WTC11 (cell line): ENCODE results near the gene FNDC1. TPM values are rescaled to one million over a fixed set of nuclear protein-coding genes. Genes with fewer than 3 reads are reported as not detected.

ENCODE experiments used
- ATAC-seq: fragments of 200-7000 bp; cut with Tn5 transposase; 2 replicates; pipeline ENCODE4 v1.10.0; 2021; ENCODE audit warnings: mild to moderate bottlenecking, moderate library complexity
- CTCF ChIA-PET: fragments of 300-600 bp; sonication (Branson Sonifier 250); formaldehyde crosslinking; loops from one replicate; lab custom pipeline; 2021; ENCODE audit warnings: antibody characterized with exemption; lab: Charles Lee
- POLR2A ChIA-PET: fragments of 350-600 bp; sonication (Branson Sonifier 250); formaldehyde crosslinking; loops from one replicate; lab custom pipeline; 2021; ENCODE audit warnings: antibody characterized with exemption; lab: Charles Lee
- DNase-seq: peaks from one replicate; pipeline ENCODE4 v3.0.0; 2021; ENCODE audit warnings: low spot score
- H3K27ac Mint-ChIP-seq: 2 replicates; pipeline ENCODE4 v1.8.0; 2021; ENCODE audit warnings: mixed read lengths
- H3K27me3 Mint-ChIP-seq: 2 replicates; pipeline ENCODE4 v1.8.0; 2021; ENCODE audit warnings: low read depth, mild to moderate bottlenecking, moderate library complexity, mixed read lengths
- H3K36me3 Mint-ChIP-seq: 2 replicates; pipeline ENCODE4 v1.8.0; 2021; ENCODE audit warnings: mixed read lengths
- H3K4me1 Mint-ChIP-seq: 2 replicates; pipeline ENCODE4 v1.8.0; 2022; ENCODE audit warnings: mixed read lengths
- H3K4me3 Mint-ChIP-seq: 2 replicates; pipeline ENCODE4 v1.8.0; 2021; ENCODE audit warnings: mild to moderate bottlenecking, moderate library complexity, mixed read lengths
- H3K9me3 Mint-ChIP-seq: 2 replicates; pipeline ENCODE4 v1.8.0; 2021; ENCODE audit warnings: mixed read lengths
- AFF4 ChIP-seq: sonication (generic); formaldehyde crosslinking; IDR thresholded peaks from 2 replicates; pipeline ENCODE4 v1.8.1; 2023; ENCODE audit warnings: mild to moderate bottlenecking, missing genetic modification reagents, borderline replicate concordance
- ATF2 ChIP-seq: sonication (generic); formaldehyde crosslinking; IDR thresholded peaks from 2 replicates; pipeline ENCODE4 v1.8.1; 2022; ENCODE audit warnings: low read depth, missing genetic modification reagents, borderline replicate concordance
- ATF3 ChIP-seq: sonication (generic); formaldehyde crosslinking; conservative IDR thresholded peaks from 2 replicates; pipeline ENCODE4 v1.8.1; 2022; ENCODE audit warnings: mild to moderate bottlenecking, missing genetic modification reagents
- CBFB ChIP-seq: sonication (generic); formaldehyde crosslinking; IDR thresholded peaks from 2 replicates; pipeline ENCODE4 v1.8.1; 2022; ENCODE audit warnings: mild to moderate bottlenecking, low read depth, missing genetic modification reagents
- CREB1 ChIP-seq: sonication (generic); formaldehyde crosslinking; IDR thresholded peaks from 2 replicates; pipeline ENCODE4 v1.8.0; 2023; ENCODE audit warnings: mild to moderate bottlenecking, missing genetic modification reagents
- E2F1 ChIP-seq: sonication (generic); formaldehyde crosslinking; IDR thresholded peaks from 2 replicates; pipeline ENCODE4 v1.8.0; 2022; ENCODE audit warnings: mild to moderate bottlenecking, missing genetic modification reagents
- EMX1 ChIP-seq: fragments of 250-450 bp; sonication (Bioruptor Pico); IDR thresholded peaks from 2 replicates; pipeline ENCODE4 v1.8.0; 2021; ENCODE audit warnings: mild to moderate bottlenecking
- ERG ChIP-seq: fragments of 250-450 bp; sonication (Bioruptor Pico); IDR thresholded peaks from 2 replicates; pipeline ENCODE4 v1.8.0; 2021; ENCODE audit warnings: mild to moderate bottlenecking
- ESRRA ChIP-seq: sonication (generic); formaldehyde crosslinking; IDR thresholded peaks from 2 replicates; pipeline ENCODE4 v1.8.1; 2022; ENCODE audit warnings: mild to moderate bottlenecking, missing genetic modification reagents, borderline replicate concordance
- GRHL2 ChIP-seq: fragments of 250-450 bp; sonication (Bioruptor Pico); IDR thresholded peaks from 2 replicates; pipeline ENCODE4 v1.8.0; 2022; ENCODE audit warnings: mild to moderate bottlenecking, moderate library complexity; ENCODE audit not compliant: insufficient replicate concordance, severe bottlenecking
- MAX ChIP-seq: sonication (generic); formaldehyde crosslinking; IDR thresholded peaks from 2 replicates; pipeline ENCODE4 v1.8.0; 2022; ENCODE audit warnings: mild to moderate bottlenecking, missing genetic modification reagents
- NR3C1 ChIP-seq: sonication (generic); formaldehyde crosslinking; conservative IDR thresholded peaks from 2 replicates; pipeline ENCODE4 v1.8.1; 2023; ENCODE audit warnings: low read depth, mild to moderate bottlenecking, missing genetic modification reagents
- USF2 ChIP-seq: sonication (generic); formaldehyde crosslinking; IDR thresholded peaks from 2 replicates; pipeline ENCODE4 v1.8.1; 2023; ENCODE audit warnings: mild to moderate bottlenecking, missing genetic modification reagents, moderate library complexity
- ZBTB43 ChIP-seq: sonication (generic); formaldehyde crosslinking; IDR thresholded peaks from 2 replicates; pipeline ENCODE4 v1.8.1; 2023; ENCODE audit warnings: mild to moderate bottlenecking, missing genetic modification reagents
- ZNF317 ChIP-seq: sonication (generic); formaldehyde crosslinking; IDR thresholded peaks from 2 replicates; pipeline ENCODE4 v1.8.1; 2023; ENCODE audit warnings: low read depth, mild to moderate bottlenecking, moderate library complexity, missing genetic modification reagents, borderline replicate concordance
- ZNF423 ChIP-seq: fragments of 250-450 bp; sonication (Bioruptor Pico); IDR thresholded peaks from 2 replicates; pipeline ENCODE4 v2.1.2; 2022; ENCODE audit warnings: mild to moderate bottlenecking, moderate library complexity
- total RNA-seq: library from RNA; stranded (reverse); gene quantifications from 3 replicates; pipeline ENCODE4 v1.2.3, GENCODE V29; 2021

FNDC1 gene
- total RNA-seq, 1 experiment from 2014 or later, result 0.44 TPM

GRCh38 chr6:159190460-159190859, 21.3 kb downstream of the FNDC1 start (continued):
- TF ChIP-seq E2F1 (CRISPR knock-in tag) (no peak), ATF2 (CRISPR knock-in tag) (no peak), ESRRA (CRISPR knock-in tag) (no peak)

- DNase-seq (no peak), ATAC-seq (no peak)
- H3K27me3 Mint-ChIP-seq, result no peaks in the 10 kb centered on the region; the same call in 1 of the 2 replicates
- H3K4me1 Mint-ChIP-seq, result no peaks in the 10 kb centered on the region
- H3K4me3 Mint-ChIP-seq, result no peak overlapping the region
- H3K36me3 Mint-ChIP-seq, result no peaks in the 10 kb centered on the region
- CTCF ChIA-PET, result no interaction called here
- no peak overlapping the region for H3K27ac Mint-ChIP-seq
- POLR2A ChIA-PET, result no interaction called here
- TF ChIP-seq E2F1 (CRISPR knock-in tag) (no peak), NR3C1 (CRISPR knock-in tag) (no peak), MAX (CRISPR knock-in tag) (no peak), AFF4 (CRISPR knock-in tag) (no peak), ZNF423 (no peak)
- H3K9me3 Mint-ChIP-seq, result no peaks in the 10 kb centered on the region
These were observed 24.7 kb downstream of the FNDC1 start for GRCh38 chr6:159193923-159194322.

- no peak overlapping the region for H3K27ac Mint-ChIP-seq
- CTCF ChIA-PET, result interaction anchor here (0.5 kb wide), 1 partner anchor 527 kb away, joined by 3 read pairs; no protein-coding TSS in a partner anchor
- H3K27me3 Mint-ChIP-seq, result no peaks in the 10 kb centered on the region; the same call in 1 of the 2 replicates
- POLR2A ChIA-PET, result no interaction called here
- H3K4me1 Mint-ChIP-seq, result no peaks in the 10 kb centered on the region
- no peaks in the 10 kb centered on the region for H3K9me3 Mint-ChIP-seq
- DNase-seq (no peak), ATAC-seq (no peak)
- H3K4me3 Mint-ChIP-seq, result no peak overlapping the region
- H3K36me3 Mint-ChIP-seq, result no peaks in the 10 kb centered on the region
- no peak for TF ChIP-seq ZBTB43 (CRISPR knock-in tag)
- no peak for TF ChIP-seq CBFB
- no peak for TF ChIP-seq GRHL2 (CRISPR knock-in tag)
- no peak for TF ChIP-seq CREB1 (CRISPR knock-in tag)
- no peak for TF ChIP-seq ATF3
- TF ChIP-seq USF2 (CRISPR knock-in tag), result no peak
- TF ChIP-seq EMX1 (CRISPR knock-in tag), result no peak
- no peak for TF ChIP-seq ZNF317
- TF ChIP-seq ERG (CRISPR knock-in tag), result no peak
These were observed 25.2 kb downstream of the FNDC1 start for GRCh38 chr6:159194421-159194820.
